ENCODE results near the gene ARHGEF11.
"Not testable (repeated sequence)": the region's sequence is repeated elsewhere in the genome, so short reads cannot be mapped to it uniquely, and the experiment has no call there.

The ARHGEF11 gene, protein sequence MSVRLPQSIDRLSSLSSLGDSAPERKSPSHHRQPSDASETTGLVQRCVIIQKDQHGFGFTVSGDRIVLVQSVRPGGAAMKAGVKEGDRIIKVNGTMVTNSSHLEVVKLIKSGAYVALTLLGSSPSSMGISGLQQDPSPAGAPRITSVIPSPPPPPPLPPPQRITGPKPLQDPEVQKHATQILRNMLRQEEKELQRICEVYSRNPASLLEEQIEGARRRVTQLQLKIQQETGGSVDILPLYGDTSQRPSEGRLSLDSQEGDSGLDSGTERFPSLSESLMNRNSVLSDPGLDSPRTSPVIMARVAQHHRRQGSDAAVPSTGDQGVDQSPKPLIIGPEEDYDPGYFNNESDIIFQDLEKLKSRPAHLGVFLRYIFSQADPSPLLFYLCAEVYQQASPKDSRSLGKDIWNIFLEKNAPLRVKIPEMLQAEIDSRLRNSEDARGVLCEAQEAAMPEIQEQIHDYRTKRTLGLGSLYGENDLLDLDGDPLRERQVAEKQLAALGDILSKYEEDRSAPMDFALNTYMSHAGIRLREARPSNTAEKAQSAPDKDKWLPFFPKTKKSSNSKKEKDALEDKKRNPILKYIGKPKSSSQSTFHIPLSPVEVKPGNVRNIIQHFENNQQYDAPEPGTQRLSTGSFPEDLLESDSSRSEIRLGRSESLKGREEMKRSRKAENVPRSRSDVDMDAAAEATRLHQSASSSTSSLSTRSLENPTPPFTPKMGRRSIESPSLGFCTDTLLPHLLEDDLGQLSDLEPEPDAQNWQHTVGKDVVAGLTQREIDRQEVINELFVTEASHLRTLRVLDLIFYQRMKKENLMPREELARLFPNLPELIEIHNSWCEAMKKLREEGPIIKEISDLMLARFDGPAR (N-terminal part only)

DNA sequence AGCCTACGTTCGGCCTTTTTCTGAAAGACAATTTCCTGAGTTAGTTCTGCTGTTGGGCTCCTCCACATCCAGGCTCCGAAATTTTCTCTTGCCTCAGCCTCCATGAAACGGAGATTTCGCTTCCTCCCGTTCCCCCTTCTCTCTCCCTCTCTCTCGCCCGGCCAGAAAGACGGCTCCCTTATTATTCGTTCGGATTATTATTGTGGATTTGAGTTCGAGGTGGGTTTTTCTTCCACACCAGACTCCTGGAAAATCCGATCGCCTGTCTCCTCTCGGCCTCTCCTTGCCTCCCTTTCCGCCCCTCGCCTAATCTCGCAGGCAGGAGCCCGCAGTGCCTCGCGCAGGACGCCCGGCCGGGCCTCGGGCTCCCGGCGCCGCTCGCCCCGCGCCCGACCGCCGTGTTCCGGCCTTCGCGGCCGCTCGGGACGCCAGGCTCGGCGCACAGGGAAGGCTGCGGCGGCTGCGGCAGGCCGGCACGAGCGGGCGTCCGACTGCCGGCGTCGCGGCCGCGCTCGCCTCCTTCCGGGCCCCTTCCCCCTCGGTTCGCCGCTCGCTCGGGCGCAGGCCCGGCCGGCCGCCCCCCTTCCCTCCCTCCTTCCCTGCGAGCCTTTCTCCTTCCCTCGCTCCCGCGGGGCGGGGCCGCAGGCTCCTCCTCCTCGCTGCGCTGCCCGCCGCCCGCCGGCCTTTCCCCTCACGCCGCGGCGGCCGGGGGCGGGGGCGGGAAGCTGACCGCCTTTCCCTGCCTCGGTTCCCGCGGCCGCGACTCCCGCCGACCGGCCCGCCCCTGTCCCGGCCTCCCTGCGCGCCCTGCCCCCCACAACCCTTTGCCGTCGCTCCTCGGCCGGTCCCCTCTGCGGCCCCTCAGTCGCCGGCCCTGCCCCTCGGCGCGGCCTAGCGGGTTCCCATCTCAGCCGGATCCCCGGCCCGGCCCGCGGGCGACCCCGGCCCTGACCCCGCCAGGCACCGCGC lies at the start of gene ARHGEF11:
Gene ARHGEF11, minus strand, starts transcription at position 493 of the 969 bp plus-strand sequence. CDS start 1,412 bp downstream, outside the sequence.
- peak; percentile 45 for DNase-seq

DNA sequence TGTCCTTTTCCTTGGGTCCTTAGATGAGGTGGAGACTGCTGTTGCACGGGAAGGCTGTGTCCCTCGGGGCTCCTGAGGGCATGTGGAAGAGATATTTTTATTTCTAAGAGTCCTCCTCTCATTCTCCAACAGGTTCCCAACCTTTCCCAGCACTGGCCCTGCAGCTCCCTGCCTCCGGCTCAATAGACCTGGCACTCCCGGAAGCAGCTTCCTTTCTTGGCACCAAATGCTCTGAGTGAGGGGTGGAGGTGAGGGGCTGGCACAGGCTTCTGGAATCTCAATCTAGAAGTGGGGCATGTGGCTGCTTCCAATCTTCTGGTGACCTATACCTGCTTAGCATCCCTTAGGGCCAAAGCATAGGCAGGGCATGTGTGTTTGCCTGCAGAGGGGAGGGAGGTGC lies 49.5 kb upstream of the ARHGEF11 start:
- DNase-seq, result no peak

DNA sequence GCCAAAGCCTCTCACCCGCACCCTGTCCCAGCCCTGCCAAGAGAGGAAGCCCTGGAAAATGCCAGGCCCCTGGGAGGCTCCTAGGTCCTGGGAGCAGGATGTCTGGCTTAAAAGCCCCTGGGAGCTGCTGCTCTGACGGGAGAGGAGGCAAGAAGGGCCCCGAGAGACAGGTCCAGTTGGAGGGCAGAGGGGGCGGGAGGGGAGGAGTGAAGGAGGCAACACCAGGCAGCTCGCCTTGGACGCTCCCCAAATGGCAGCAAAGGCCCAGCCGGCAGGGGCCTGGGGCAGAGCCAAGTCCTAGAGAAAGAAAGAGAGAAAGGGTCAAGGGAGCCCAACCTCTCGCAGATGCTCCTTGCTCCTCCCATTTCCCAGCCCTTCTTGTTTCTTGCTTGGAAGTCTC lies 47.3 kb upstream of the ARHGEF11 start:
- DNase-seq, result no peak

DNA sequence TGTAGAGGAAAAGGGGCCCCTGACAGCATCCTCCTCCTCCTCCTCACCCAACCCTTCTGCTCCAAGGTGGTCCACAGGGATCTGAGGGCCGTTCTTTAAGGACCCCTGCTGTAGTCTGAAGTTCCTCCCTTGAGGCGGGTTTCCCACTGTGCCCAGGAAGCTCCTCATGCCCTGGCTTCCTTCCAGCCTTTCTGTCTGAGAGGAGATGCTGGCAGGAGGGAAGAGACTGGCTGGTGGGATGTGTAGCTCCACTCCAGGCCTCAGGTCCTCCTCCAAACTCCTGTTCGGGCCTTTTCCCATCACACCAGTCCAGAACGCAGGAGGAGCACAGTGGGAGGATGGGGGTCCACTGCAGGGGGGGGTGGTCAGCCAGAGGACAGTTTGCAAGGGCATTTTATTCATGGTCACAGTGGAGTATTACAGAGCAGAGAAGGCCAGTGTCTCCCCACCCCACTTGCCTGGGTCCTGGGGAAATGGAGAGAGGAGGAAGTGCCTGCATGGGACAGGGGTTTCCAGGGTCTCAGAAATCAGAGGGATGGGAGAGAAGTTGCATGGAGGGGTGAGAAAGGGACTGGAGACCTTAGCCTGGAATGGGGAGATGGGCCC lies 46.2 kb upstream of the ARHGEF11 start:
- DNase-seq, result no peak

DNA sequence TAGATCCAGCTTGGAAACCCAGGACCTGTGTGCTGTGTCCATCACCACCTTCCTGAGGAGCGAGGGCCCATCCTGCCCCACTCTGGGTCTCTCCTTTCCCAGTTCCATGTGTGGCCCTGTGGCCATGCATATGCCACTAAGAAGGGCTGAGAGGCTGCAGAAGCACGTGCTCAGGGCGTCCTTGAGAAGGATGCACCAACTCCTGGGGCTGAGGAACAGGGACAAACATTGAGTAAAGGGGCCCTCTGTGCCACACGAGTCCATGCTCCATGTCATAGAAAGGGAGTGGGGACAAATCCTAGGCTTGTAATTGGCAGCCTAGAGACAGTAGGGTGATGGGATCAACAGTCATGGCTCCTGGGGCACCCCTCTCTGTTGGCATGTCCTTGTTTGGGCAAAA lies 45.6 kb upstream of the ARHGEF11 start:
- DNase-seq, result no peak

DNA sequence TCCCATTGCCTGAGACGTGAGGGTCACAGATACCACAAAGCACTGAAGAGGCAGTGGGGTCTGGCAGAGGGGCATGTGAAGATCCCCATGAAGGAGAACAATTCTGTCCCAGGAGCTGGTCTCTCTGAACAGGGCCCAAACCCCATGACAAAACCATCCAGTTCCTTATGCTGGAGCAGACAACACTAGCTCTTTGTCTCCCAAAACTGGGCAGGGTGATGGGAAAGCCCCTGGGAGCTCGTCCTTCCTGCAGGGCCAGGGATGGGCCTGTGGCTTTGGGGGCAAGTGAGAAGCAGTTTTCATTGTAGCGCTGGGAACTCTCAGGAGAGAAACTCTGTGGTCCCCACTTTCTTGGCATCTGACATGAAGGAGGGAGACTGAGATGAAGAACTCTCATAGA lies 45.2 kb upstream of the ARHGEF11 start:
- DNase-seq, result no peak

DNA sequence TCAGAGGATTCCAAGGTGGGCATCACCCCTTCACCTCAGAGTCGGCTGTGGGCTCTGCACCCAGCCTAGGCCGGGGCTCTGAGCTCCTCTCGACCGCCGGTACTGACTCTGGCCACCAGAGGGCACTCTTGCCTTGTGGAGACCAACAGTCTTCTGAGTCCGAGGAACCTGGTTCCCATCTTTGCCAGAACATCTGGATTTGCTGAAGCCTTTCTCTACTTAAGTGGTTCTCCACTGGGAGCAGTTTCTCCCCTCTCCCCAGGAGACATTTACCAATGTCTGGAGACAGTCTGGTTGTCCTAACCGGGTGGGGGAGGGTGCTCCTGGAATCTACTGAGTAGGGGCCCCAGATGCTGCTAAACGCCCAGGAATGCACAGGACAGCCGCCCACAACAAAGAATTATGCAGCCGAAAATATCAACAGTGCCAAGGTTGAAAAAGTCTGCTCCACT lies 44.7 kb upstream of the ARHGEF11 start:
- DNase-seq, result peak; percentile 87

DNA sequence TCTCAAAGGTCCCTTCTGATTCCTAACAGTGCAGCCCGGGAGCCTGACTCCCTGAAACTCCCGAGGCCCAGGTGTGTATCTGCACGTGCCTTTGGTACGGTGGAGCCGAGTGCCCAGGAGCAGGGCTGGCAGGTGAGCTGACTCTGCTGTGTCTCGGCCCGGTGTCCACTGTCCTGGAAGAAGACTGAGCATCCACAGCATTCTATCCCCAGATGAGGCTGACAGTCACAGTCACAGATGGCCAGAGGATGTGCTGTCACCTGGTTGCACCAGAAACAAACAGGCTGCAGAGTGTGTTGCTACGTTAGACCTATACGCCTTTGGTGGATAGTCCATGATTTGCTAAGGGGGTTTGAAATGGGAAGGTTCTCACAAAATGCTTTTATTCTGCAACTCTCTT lies 44.2 kb upstream of the ARHGEF11 start:
- no peak for DNase-seq

DNA sequence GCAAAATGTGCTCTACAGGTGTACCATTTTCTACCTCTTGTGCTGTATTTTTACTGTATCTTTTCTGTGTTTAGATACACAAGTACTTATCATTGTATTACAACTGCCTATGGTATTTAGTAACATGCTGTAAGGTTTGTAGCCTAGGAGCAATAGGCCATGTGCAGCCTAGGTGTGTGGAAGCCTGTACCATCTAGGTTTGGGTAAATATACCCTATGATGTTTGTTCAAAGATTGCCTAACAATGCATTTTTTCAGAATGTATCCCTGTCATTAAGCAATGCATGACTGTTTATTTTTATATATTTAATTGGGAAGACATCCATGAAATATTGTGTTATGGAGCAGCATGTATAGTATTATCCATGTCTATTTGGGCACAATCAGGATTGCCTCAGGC lies 43.1 kb upstream of the ARHGEF11 start:
- no peak for DNase-seq

DNA sequence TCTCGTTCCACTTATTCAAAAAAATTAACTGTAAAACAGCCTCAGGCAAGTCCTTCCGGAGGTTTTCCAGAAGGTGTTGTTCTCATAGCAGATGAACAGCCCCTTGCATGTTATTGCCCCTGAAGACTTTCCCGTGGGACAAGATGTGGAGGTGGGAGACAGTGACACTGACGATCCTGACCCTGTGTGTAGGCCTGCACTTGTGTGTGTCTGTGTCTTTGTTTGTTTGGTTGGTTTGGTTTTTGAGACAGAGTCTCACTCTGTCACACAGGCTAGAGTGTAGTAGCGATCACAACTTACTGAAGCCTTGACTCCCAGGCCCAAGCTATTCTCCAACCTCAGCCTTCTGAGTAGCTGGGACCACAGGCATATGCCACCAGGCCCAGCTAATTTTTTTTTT lies 41.5 kb upstream of the ARHGEF11 start:
- no peak for DNase-seq

DNA sequence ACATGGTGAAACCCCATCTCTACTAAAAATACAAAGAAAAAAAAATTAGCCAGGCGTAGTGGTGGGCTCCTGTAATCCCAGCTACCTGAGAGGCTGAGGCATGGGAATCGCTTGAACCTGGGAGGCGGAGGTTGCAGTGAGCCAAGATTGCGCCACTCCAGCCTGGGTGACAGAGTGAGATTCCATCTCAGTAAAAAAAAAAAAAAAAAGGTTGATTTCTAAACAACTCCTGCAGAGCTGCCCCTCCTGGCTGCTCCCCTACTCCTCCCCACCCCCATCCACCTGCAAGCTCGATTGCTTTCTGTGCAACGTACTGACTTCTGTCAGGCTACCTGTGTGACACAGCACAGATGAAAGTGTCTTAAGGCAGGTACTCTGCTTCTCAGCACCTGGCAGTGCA lies 40.8 kb upstream of the ARHGEF11 start:
- DNase-seq, result no peak

DNA sequence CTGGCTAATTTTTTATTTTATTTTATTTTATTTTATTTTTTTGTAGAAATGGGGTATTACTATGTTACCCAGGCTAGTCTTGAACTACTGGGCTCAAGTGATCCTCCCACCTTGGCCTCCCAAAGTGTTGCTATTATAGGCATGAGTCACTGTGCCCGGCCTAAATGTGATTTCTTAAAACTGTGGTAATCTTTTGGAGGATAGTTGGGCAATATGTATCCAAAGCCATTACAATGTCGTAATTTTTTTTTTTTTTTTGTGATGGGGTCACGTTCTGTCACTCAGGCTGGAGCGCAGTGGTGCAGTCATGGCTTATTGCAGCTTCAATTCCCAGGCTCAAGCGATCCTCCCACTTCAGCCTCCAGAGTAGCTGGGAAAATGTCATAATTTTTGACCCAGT lies 39.9 kb upstream of the ARHGEF11 start:
- DNase-seq, result no peak

DNA sequence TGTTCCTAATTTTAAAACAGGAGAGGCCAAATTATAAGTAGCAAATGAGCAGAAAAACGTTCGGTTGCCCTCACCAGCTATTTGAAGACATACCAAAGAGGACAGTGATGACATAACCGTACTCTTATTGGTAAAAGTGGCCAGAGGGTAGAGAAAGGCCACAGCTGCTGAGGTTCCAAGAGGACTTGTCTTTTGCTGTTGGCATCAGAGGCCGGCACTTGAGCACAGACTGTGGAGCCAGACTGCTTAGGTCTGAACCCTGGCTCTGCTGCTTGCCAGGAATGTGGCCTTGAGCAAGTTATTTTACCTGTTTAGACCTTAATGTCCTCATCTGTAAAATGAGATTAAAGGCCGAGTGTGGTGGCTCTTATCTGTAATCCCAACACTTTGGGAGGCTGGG lies 39.2 kb upstream of the ARHGEF11 start:
- no peak for DNase-seq

DNA sequence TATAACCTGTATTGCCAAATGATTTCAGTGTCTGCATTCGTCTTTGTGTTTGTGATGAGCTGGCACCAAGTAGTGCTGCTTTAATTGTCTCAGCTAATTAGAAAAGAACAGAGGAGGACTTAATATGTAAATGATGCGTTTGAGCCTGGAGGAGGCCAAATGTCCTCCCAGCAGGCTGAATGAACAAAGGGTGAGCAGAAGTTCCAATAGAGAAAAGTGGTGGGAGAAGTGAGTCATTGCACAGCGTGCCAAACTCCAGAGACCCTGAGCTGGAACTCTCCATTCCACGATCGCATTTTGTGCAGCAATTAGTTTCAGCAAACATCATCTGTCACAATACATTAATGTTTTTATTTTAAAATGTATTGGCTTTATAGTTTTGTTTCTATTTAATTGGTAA lies 36.2 kb upstream of the ARHGEF11 start:
- DNase-seq, result no peak

DNA sequence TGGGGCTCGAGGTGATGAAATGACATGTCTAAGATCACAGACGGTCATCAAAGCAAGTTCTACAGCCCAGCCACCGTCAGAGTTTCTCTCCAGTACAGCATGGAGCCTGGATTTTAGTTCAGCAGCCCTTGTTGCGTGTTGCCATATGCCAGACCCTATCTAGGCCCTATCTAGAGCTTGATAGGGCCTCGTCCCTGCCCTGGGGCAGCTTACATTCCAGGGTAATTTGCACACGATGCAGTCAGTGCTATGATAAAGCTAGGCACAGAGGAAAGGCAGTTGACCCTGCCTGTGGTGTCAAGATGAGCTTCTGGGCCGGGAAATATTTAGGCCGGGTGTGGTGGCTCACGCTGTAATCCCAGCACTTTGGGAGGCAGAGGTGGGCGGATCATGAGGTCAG lies 35.2 kb upstream of the ARHGEF11 start:
- DNase-seq, result no peak

DNA sequence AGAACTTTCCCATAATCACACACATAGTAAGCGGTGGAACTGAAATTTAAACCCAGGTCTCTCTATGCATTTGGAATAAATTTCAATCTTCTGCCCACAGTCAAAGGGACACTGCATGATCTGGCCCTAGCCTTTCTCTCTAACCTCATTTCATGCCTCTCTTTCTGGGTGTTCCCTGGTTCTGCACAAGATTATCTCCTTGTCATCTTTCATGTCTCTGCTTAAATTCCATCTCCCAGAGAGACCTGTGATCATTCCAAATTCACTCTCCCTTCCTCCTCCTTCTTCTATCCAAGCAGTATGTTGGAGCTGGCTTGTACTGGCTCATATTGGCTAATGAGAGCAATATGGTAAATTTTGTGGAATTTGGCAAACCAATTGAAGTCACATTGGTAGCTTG lies 31.9 kb upstream of the ARHGEF11 start:
- no peak for DNase-seq

DNA sequence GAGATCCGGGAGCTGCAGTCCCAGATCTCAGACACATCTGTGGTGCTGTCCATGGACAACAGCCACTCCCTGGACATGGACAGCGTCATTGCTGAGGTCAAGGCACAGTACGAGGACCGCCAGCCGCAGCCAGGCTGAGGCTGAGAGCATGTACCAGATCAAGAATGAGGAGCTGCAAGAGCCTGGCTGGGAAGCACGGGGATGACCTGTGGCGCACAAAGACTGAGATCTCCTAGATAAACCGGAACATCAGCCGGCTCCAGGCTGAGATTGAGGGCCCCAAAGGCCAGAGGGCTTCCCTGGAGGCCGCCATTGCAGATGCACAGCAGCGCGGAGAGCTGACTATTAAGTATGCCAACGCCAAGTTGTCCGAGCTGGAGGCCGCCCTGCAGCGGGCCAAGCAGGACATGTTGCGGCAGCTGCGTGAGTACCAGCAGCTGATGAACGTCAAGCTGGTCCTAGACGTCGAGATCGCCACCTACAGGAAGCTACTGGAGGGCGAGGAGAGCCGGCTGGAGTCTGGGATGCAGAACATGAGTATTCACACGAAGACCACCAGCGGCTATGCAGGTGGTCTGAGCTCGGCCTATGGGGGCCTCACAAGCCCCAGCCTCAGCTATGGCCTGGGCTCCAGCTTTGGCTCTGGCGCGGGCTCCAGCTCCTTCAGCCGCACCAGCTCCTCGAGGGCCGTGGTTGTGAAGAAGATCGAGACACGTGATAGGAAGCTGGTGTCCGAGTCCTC lies 28.6 kb upstream of the ARHGEF11 start:
- peak; percentile 46 for DNase-seq

DNA sequence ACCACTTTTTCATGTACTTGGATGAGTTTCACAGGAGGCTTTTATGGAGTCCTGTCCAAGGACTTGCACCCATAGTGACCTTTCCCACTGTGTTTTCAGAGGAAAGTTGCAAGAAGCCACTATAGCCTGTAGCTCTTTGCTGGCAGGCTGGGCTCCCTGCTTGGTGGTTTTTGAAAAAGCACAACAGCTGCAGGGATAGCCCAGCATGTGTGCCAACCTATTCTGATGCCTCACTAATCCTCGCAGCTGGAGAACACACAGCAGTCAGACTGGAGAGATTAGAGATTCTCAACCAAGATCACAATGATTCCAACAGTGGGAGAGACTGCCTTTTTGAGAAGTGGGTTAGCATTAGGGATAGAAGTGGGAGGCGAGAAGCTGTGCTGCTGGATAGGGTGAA lies 24.1 kb upstream of the ARHGEF11 start:
- DNase-seq, result no peak

DNA sequence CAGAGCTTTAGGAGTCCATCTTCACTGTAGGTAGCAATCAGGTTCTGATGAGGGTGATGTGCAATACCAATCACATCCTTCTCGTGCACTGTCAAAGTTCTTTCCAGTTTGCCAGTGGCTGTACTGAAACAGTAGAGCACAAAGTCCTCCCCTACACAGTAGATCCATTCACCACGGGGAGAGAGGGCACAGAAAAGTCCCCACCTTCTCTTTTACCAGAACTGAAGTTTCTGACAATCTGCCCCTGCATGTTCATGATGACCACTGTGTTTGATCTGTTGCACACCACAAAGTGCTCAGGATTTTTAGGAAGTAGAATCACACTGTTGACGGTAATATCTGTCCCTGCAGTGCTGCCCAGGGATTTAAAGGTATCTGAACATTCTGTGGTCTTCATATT lies 13.7 kb upstream of the ARHGEF11 start:
- DNase-seq, result not testable (repeated sequence)

DNA sequence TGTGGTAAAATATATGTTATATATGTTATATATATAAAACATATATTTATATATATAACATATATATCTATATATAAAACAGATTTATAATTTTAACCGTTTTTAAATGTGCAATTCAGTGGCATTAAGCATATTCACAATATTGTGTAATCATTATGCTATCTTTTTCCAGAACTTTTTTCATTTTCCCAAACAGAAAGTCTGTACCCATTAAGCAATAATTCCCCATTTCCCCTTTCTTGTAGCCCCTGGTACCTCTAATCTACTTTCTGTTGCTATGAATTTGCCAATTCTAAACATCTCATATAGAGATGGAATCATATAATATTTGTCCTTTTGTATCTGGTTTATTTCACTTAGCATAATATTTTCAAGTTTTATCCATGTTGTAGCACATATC lies 10.7 kb upstream of the ARHGEF11 start:
- no peak for DNase-seq

DNA sequence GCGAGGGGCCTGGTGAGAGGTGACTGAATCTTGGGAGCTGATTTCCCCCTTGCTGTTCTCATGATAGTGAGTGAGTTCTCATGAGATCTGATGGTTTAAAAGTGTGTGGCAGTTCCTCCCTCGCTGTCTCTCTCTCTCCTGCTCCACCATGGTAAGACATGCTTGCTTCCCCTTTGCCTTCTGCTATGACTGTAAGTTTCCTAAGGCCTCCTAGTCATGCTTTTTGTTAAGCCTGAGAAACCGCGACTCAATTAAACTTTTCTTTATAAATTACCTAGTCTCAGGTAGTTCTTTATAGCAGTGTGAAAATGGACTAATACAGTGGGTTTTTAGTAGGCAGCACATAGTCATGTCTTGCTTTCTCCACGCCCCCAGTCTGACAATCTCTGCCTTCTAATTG lies 10.2 kb upstream of the ARHGEF11 start:
- not testable (repeated sequence) for DNase-seq

DNA sequence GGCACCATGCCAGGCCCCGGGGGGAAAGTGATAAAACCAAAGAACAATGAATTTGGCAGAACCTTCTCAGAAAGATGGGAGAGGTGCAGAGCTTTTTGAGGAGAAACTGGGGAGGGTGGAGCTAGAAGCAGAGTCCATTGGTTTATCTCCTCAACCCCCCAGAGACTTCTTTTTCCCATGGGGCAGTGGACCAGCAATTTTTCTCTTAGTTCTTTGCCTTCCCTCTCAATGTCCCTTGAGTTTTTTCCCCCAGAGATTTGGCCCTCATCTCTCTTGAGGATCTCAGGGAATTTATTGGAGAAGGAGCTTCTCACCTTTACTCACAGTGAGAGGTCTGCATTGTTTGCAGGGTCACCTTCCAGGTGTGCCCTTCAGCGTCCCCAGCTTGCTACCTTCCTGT lies 5.3 kb upstream of the ARHGEF11 start:
- no peak for DNase-seq
